GM11168 (cell line): Measurements from ENCODE around the gene GRXCR2.
"Not testable (repeated sequence)": the region's sequence is repeated elsewhere in the genome, so short reads cannot be mapped to it uniquely, and the experiment has no call there.

Source experiments
- in situ Hi-C: fragments of 300-500 bp; cut with MboI; formaldehyde crosslinking; loops from one replicate; pipeline ENCODE4 v1.12.0; 2022; ENCODE audit warnings: low sequenced_read_pairs; ENCODE audit not compliant: unreplicated experiment

GRXCR2 gene

DNA sequence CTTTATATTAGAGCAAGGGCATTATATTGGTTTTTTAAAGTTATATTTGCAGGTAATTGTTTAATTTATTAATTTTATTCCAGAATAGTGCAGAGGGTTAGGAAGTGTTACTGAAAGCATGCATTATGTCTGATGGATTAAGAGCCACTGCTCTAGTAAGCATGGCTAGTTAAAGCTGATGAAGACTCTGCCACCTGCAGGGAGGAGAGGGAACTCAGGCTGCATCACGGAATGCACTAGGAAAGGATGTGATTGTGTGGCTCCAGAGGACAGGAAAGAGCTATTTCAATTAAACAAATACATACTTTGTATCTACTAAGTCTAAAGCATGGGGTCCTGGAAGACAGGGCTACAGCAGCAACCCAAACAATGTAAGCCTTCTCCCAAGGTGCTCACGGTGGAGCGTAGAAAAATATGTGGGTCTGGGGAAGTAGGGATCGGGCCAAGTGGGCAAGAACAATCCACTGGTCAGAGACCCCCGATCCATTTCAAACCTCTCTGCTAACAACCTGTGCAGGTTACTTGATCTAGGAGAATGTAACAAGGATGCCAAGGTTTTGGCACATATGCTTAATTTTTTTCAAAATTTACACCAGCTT, 15.3 kb upstream of the GRXCR2 start:
- in situ Hi-C loops = no loop called here

DNA sequence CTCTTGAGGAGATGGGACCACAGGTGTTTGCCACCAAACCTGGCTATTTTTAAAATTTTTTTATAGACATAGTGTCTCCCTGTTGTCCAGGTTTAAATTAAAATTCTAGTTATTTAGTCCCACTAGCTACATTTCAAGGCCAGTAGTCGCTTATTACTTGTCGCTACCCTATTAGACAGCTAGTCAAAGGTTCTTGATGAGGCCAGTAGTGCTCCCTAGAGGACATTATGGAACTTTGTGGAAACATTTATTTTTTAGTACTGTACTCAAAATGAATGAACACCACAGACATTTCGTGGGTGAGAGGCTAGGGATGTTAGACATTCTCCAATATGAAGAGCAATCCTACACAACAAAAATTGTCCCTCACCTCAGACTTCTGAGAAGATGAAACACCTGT, 14.4 kb upstream of the GRXCR2 start:
- in situ Hi-C loops = no loop called here

- in situ Hi-C loops = no loop called here
Observed at GRCh38 chr5:145874765-145875164, 2.0 kb upstream of the GRXCR2 start.

- in situ Hi-C loops = no loop called here
Observed at GRCh38 chr5:145872486-145872885, 328 bp downstream of the GRXCR2 start.

GRCh38 chr5:145869753-145870152, 3.1 kb downstream of the GRXCR2 start:
- in situ Hi-C loops = no loop called here

GRCh38 chr5:145867806-145868205, 5.0 kb downstream of the GRXCR2 start:
- in situ Hi-C loops = no loop called here

- in situ Hi-C loops = not testable (repeated sequence)
Observed at GRCh38 chr5:145864432-145864831, 8.4 kb downstream of the GRXCR2 start.

DNA sequence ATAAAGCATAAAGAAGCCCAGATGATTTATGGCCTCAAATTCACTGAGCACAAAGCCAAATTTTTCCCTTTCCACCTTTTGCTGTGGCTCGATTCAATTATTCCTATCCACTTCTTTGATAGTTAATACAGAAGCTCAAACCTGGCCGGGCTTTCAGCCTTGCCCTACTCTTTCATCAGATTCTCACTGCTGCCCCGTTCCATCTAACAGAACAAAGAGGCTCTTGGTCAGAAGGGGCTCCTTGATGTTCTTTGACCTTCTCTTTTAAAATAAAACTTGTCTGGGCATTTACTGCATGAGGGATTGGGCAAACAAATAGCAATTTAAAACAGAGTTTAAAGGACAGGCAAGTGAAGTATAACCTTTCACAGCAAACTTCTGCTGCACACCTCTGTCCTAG, 9.8 kb downstream of the GRXCR2 start:
- in situ Hi-C loops = no loop called here

- in situ Hi-C loops = no loop called here
Observed at GRCh38 chr5:145859897-145860296, 12.9 kb downstream of the GRXCR2 start.

DNA sequence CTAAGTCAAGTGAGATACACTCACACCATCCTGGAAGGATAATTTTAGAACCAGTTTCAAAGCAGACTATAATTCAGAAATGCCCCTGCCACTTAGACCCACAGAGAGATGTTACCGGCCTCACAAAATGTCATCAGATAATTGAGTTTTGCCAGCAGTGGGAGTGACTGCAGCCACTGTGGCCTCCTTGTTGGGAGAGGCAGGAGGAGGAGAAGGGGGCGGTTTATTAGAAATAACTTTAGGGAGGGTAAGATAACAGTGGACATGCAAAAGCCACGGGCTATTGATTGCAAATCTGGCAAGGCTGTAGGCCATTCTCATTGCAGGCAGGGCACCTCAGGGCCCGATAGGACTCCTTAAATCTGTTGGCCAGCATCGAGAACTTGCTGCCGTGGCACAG, 13.4 kb downstream of the GRXCR2 start:
- in situ Hi-C loops = no loop called here

DNA sequence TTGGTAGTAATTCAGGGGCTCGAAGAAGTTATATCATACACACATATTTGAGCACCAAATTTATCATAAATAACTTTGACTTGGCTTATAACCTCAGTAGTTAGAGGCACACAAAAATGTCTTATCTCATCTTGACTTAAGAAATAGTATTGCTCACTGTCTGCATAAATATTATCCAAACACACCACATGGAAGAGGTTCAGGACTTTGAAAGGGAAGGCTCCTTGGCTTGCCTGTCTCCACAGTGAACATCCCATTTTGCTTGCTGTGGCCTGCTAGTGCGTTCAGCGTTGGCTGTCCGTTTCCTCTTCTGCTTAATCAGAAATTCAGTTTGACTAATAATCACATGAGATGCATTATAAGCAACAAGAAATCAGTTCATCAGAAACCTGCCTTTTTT, 13.9 kb downstream of the GRXCR2 start:
- in situ Hi-C loops = no loop called here

GRCh38 chr5:145856285-145856818, 16.5 kb downstream of the GRXCR2 start:
- in situ Hi-C loops = no loop called here

DNA sequence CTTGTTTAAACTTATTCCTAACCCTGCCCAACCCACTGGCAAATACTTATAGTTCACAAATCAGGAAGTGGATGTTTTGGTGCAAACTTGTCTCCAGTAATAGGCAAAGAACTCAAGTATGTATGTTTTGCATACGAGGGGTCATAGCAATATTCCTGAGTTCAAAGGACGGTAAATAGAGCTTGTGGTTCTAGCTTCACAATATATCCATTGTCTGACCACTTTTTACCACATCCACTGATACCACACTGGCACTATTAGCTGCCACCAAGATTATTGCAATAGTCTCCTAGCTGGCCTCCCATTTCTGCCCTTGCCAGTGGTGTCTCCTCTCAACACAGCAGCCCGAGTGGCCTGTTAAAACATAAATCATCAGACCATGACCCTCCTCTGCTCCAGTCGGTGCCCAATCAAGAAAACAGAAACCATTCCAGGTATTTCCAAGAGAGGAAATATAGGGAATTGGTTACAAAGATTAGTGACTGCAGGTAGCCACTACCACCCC, 17.0 kb downstream of the GRXCR2 start:
- in situ Hi-C loops = no loop called here

DNA sequence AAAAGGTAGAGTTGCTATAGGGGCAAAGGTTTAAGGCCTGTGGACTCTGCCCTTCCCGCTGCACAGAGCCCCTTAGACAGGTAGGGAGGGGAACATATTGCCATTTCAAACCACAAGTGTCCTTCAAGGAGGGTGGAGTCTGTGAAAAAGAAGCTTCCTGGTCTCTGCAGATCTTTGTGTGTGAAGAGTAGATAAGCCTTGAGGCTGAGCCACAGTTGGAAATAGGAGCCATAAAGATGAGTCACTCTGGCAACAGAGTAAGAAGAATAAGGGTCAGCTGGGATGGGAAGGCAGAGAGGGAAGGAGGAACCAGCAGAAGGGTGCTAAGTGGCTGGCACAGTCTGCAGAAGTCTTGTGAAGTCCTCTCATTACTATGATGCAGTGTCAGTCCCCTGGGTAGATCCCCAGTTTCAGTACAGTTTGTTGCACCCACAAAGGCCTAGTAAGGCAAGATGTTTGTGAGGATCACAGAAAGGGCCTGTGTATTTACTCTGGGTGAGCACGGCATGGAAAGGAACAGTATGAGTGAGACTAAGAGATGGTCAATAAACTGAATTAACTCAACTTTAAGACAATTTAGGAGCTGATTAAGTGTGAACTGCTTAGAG, 18.1 kb downstream of the GRXCR2 start:
- in situ Hi-C loops = no loop called here

DNA sequence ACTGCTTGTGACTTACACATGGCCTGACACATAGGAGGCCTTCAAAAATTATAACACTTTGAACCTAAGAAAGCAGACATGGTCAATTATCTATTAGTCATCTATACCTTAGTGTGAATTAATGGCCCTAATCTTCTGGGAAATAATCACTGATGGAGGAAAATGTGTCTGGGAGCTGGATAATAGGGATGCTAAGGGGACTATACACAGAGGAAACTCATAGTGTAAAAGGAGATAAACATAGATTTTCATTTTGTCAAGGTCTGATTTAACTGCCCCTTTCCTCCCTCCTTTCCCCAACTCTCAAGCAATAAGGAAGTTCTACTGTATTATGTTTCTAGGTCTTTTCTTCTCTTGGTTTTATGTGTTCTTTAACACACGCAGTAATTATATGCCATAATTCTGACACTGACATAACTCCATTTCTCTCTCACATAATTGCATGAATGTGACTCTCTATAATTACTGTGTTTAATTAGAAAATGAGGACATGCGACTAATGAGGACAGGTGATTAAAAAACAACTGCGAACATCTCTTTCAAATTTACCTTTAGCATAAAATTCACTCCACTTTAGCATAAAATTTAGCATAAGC, 18.9 kb downstream of the GRXCR2 start:
- in situ Hi-C loops = no loop called here

- in situ Hi-C loops = no loop called here
Observed at GRCh38 chr5:145852990-145853389, 19.8 kb downstream of the GRXCR2 start.

- in situ Hi-C loops = no loop called here
Observed at GRCh38 chr5:145848854-145849253, 24.0 kb downstream of the GRXCR2 start.

DNA sequence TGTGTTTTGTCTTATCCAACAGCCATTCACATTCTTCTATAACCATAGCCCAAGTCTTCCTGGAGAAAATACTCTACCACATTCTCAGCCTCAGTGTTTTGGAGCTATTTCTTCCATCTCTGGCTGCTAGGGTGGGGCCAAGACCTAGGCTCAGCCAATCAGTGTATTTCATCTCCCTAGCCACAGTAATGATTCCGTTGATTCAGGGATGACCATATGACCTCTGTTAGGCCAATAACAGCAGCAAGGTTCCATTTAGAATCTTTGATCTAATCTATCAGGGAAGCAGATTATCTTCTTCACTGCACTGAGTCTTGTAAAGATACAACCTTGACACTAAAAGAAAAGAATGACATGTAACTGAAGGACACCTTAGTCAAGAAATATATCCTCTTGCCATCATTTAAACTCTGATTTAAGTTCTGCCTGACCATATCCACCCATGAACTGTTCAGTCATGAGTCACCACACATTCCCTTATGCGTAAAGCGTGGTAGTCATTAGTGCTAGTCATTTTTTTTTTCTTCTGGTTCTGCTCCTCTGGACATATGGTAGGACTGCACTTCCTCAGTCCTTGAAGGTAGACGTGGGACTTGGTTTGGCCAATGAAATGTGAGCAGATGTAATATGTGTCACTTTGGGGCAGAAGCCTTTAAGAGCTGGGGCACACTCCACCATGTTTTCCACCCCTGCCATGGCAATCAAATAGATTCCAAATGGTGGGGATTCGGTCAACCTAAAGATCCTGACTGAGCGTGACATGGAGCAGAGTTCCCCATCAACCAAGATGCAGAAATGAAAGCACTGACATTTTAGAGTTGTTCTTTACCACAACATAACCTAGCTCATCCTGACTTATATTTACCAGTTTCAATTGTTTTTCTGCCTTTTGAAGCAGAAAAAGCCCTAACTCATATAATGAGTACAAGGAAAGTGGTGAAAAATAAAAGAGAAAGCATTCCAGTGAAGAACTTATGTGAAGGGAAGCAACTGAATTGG, 25.0 kb downstream of the GRXCR2 start:
- in situ Hi-C loops = no loop called here

DNA sequence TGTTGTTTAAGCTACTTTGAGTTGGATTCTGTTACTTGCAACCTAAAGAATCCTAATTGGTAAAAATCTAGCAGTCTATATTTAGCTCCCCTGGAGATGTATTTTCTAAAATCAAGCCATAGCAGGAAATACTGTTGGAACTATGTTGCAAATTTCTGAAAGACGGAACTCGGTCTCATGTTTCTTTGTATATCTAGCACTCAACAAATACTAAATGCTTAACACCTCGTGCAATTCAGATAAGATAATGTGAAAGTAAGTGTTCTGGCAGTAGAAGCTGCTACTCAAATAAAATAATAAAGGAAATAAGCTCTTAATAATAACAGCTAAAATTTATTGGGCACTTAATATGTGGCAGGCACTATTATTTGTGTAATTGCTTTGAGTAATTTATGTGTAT, 26.7 kb downstream of the GRXCR2 start:
- in situ Hi-C loops = no loop called here

DNA sequence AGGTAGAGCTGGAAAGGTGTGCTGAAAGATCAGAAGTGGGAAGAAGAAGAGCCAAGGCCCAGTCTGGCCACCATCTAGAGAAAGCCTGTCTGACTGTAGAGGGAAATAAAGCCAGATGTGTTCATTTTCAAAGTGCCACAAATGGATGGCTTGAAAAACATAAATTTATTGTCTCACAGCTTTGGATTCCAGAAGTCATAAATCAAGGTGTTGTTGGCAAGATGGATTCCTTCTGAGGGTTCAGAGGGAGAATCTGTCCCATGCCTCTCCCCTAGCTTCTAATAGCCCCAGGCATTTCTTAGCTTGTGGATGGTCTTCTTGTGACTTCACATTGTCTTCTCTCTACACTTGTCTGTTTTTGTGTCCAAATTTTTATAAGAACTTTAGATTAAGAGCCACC, 31.5 kb downstream of the GRXCR2 start:
- in situ Hi-C loops = no loop called here
